GM12875 (cell line): ENCODE data around the gene THY1.

Experiments
- H3K4me3 ChIP-seq: one replicate; pipeline ENCODE4 v1.5.1; 2011; ENCODE audit warnings: low read depth, low read length, control low read depth
- TF ChIP-seq, protein P1 (sequence below): IDR thresholded peaks from 2 replicates; pipeline ENCODE4 v1.5.1; 2011; ENCODE audit warnings: low read depth, mild to moderate bottlenecking, control low read depth, inconsistent platforms, low read length, moderate library complexity, borderline replicate concordance; ENCODE audit not compliant: insufficient read depth

The THY1 gene

DNA sequence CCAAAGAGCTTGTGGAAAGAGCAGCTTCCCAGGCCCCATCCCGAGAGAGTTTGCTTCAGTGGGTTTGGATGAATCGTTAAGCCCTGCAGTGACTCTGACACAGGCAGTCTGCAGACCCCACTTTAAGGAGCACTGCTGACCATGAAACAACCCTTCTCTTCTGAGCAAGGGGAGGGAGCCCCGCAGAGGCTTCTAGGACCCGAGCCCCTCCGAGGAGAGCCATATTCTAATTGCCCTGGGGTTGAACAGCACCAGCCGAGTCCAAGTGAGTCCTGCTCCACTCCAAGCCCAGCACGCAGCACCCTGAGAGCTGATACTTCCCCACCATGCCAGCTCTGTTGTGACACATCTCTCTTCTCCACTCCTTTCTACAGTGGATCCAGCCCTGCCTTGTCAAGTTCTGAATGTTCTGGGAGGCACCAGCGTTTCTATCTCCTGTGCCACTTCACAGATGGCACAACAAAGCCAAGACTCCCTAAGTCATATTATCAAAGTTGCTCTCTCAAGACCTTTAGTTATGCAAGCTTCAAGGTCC lies 51.8 kb downstream of the THY1 start:
- no peak overlapping the region for H3K4me3 ChIP-seq
- TF ChIP-seq, protein P1, sequence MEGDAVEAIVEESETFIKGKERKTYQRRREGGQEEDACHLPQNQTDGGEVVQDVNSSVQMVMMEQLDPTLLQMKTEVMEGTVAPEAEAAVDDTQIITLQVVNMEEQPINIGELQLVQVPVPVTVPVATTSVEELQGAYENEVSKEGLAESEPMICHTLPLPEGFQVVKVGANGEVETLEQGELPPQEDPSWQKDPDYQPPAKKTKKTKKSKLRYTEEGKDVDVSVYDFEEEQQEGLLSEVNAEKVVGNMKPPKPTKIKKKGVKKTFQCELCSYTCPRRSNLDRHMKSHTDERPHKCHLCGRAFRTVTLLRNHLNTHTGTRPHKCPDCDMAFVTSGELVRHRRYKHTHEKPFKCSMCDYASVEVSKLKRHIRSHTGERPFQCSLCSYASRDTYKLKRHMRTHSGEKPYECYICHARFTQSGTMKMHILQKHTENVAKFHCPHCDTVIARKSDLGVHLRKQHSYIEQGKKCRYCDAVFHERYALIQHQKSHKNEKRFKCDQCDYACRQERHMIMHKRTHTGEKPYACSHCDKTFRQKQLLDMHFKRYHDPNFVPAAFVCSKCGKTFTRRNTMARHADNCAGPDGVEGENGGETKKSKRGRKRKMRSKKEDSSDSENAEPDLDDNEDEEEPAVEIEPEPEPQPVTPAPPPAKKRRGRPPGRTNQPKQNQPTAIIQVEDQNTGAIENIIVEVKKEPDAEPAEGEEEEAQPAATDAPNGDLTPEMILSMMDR = no peak

DNA sequence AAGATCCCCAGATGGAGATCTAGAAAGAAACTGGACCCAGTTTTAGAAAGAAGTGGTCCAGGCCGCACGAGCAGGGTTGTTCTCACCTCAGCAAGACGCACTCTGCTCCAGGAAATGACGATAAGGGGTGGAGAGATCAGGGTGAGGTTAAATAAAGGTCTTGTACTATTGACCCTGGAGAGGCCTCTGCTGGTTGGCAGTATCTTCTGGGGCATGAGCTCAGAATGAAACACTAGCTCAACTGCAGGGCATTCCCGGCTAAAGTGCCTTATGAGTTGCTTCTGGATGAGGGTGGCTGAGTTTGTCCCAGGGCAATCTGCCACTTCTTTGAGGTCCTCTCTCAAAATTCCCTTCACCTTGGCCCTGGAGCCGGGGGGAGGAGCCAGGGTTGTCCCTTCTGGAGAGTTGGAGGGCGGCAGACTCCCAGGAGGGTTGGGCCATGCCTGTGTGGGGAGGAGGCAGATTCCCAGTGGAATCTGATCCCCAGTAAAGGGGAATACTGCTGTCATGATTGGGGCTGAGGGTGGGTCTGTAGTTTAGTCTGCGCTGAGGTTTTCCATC lies 52.4 kb downstream of the THY1 start:
- TF ChIP-seq, protein P1 = no peak
- H3K4me3 ChIP-seq = no peak overlapping the region

- H3K4me3 ChIP-seq = no peak overlapping the region
- TF ChIP-seq, protein P1 = no peak
Observed at GRCh38 chr11:119369132-119369925, 53.6 kb downstream of the THY1 start.

- no peak overlapping the region for H3K4me3 ChIP-seq
- TF ChIP-seq, protein P1 = no peak
Observed at GRCh38 chr11:119368121-119369034, 54.6 kb downstream of the THY1 start.

GRCh38 chr11:119367661-119368120 lies 55.3 kb downstream of the THY1 start:
- TF ChIP-seq, protein P1 = no peak
- no peak overlapping the region for H3K4me3 ChIP-seq
